Duodenal mucosa (tissue), 2 donors: ENCODE measurements around the gene CLASP1.

ENCODE experiments used
- H3K27ac ChIP-seq: one replicate; pipeline ENCODE4 v1.7.0; 2013; ENCODE audit warnings: low read depth, low read length
- H3K27me3 ChIP-seq, 2 donors: one replicate each; pipeline ENCODE4 v1.7.0; 2013; ENCODE audit warnings: low read length in 2 of 2, control low read depth in 1 of 2; ENCODE audit not compliant: insufficient read depth in 2 of 2, control insufficient read depth in 1 of 2
- H3K36me3 ChIP-seq, 2 donors: one replicate each; pipeline ENCODE4 v1.7.0; 2013; ENCODE audit warnings: low read length in 2 of 2, control low read depth in 1 of 2; ENCODE audit not compliant: insufficient read depth in 2 of 2, control insufficient read depth in 1 of 2
- H3K4me1 ChIP-seq, 2 donors: one replicate each; pipeline ENCODE4 v1.7.0; 2013; ENCODE audit warnings: low read length in 2 of 2, control low read depth in 1 of 2; ENCODE audit not compliant: insufficient read depth in 2 of 2, control insufficient read depth in 1 of 2
- H3K4me3 ChIP-seq, 2 donors: one replicate each; pipeline ENCODE4 v1.7.0; 2013; ENCODE audit warnings: low read length in 2 of 2, low read depth in 1 of 2
- H3K9ac ChIP-seq, 2 donors: one replicate each; pipeline ENCODE4 v1.7.0; 2013; ENCODE audit warnings: low read length in 2 of 2, low read depth in 1 of 2
- H3K9me3 ChIP-seq, 2 donors: one replicate each; pipeline ENCODE4 v1.7.0; 2013; ENCODE audit warnings: low read length in 2 of 2, control low read depth in 1 of 2; ENCODE audit not compliant: control insufficient read depth in 1 of 2

CLASP1 gene

GRCh38 chr2:121289271-121289670 is 360.0 kb downstream of the CLASP1 start:
- no peak overlapping the region for H3K4me3 ChIP-seq
- peaks cover under 1 to 12% of the 10 kb centered on the region in 2 donors for H3K27me3 ChIP-seq
- no peaks in the 10 kb centered on the region for H3K36me3 ChIP-seq
- no peak overlapping the region for H3K27ac ChIP-seq
- peaks cover 4% of the 10 kb centered on the region in 2 donors for H3K4me1 ChIP-seq
- H3K9me3 ChIP-seq: no peaks in the 10 kb centered on the region
- no peak overlapping the region for H3K9ac ChIP-seq

- Histone ChIP-seq H3K9me3 (no peaks in the 10 kb centered on the region), H3K9ac (no peak overlapping the region), H3K27ac (no peak overlapping the region), H3K4me1 (peaks cover 4% of the 10 kb centered on the region in 2 donors), H3K36me3 (no peaks in the 10 kb centered on the region), H3K27me3 (peaks cover 6 to 18% of the 10 kb centered on the region in 2 donors), H3K4me3 (no peak overlapping the region)
Measured at GRCh38 chr2:121288454-121289231, 360.6 kb downstream of the CLASP1 start.

GRCh38 chr2:121287956-121288355 is 361.3 kb downstream of the CLASP1 start:
- H3K9ac ChIP-seq: no peak overlapping the region
- no peak overlapping the region for H3K4me3 ChIP-seq
- H3K9me3 ChIP-seq: no peaks in the 10 kb centered on the region
- peaks cover 13 to 25% of the 10 kb centered on the region in 2 donors for H3K27me3 ChIP-seq
- H3K27ac ChIP-seq: no peak overlapping the region
- H3K36me3 ChIP-seq: no peaks in the 10 kb centered on the region
- peaks cover under 1 to 5% of the 10 kb centered on the region in 2 donors for H3K4me1 ChIP-seq
